GM18526 (cell line): Measurements from ENCODE around the gene ZNF333.
A peak's percentile ranks its signal among the peaks of the same experiment; 100 is the strongest.

ENCODE experiments used
- POLR2A ChIP-seq: IDR thresholded peaks from 3 replicates; pipeline ENCODE4 v1.6.1; 2011; ENCODE audit not compliant: insufficient read length; ENCODE audit errors: extremely low read depth

Gene ZNF333

DNA sequence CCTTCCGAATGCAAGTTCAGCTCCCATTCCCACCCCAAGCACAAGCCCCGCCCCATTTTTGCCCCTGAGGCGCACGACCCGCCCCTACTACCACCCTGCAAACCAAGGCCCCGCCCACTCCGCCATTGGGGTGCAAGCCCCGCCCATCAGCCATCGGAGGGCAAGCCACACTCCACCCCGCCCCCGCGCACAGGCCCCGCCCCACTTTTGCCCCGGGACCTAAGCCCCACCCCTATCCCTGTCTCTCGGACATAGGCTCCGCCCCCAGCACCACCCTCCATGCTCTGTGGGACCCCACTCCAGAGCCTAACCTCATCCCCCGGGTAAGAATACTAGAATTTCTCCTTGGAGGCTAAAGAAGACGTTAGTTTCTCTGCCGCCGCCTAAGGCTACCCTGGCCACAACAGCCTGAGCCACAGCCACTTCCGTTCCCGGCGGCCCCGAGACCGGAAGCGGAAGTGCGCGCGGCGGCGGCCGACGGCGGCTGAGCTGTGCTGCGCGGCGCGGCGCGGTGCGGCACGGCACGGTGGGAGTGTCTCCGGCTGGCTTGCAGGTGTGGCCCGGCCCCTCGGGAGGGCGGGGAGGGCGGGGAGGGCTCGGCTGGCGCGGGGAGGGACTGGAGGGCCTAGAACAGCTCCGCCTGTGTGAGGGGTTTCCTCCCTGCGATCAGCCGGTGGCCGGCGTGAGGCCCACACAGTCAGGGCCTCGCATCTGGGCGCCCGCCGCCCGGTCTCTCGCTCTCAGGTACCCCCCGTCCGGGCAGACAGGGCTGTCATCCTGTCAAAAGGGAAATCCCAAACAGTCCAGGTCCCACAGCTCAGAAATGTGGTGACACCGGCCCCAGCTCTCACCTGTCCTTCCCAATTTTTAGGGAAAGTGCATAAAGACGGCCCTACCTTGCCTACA, at the start of gene ZNF333:
Gene ZNF333 (plus strand): TSS at position 451 of the 906 bp plus-strand sequence. CDS start 3,444 bp downstream, outside the sequence.
- TF ChIP-seq POLR2A: peak; percentile 77

DNA sequence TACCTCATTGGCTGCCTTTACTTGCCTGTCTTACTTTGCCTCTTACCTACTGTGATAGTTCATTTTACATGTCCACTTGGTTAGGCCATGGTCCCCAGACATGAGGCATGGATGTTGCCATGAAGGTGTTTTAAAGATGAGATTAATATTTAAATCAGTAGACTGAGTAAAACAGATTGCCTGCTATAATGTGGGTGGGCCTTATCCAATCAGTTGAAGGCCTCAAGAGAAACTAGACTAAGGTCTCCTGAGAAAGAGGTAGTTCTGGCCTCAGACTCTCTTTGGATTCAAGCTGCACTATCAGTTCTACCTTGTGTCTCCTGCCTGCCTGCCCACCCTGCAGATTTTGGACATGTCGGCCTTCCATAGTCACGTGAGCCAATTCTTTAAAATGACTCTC, 41.3 kb upstream of the ZNF333 start:
- no peak for TF ChIP-seq POLR2A

DNA sequence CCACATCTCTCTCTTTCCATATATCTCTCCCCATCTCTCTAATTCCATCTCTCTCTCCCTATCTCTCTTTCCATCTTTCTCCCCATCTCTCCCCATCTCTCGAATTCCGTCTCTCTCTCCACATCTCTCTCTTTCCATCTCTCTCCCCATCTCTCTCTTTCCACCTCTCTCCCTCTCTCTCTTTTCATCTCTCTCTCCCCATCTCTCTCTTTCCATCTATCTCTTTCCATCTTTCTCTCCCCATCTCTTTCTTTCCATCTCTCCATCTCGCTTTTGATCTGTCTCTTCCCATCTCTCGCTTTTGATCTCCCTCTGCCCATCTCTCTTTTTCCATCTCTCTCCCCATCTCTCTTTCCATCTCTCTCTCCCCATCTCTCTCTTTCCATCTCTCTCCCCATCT, 40.8 kb upstream of the ZNF333 start:
- no peak for TF ChIP-seq POLR2A

DNA sequence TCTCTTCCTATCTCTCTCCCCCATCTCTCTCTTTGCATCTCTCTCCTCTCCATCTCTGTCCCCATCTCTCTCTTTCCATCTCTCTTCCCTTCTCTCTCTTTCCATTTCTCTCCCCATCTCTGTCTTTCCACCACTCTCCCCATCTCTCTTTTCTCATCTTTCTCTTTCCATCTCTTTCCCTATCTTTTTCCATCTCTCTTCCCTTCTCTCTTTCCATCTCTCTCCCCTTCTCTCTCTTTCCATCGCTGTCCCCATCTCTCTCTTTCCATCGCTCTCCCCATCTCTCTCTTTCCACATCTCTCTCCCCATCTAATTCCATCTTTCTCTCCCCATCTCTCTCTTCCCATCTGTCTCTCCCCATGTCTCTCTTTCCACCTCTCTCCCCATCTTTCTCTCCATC, 39.7 kb upstream of the ZNF333 start:
- TF ChIP-seq POLR2A: no peak

DNA sequence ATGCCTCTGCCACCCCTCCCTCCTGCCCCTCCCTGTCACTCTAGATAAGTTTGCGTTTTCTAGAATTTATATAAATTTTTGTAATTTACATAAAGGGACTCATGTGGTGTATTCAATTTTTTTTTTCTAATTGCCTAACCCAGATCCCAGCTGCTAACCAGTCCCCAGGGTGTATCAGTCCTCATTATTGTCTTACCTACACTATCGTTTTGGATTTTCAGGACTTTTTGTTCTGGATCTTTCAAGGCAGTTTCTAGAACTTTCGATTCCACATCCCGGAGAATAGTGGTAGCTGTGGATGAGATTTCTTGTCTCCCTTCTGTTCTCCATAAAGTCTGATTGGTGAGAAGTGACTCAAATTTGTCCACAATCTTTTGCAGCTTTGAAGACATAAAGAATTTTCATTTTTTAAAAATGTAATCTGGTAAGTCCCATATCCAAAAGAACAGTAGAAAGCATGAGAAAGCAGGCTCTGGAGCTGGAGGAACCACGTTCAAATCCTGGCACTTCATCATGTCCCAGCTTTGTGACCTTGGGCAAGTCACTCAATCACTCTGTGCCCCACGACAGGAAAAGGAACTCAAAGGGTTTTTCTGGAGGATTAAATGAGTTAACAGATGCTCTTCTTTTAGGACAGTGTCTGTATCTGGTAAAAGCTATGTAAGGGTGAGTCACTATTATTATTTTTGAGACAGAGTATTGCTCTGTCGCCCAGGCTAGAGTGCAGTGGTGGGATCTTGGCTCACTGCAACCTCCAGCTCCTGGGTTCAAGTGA, 34.9 kb upstream of the ZNF333 start:
- TF ChIP-seq POLR2A: no peak

DNA sequence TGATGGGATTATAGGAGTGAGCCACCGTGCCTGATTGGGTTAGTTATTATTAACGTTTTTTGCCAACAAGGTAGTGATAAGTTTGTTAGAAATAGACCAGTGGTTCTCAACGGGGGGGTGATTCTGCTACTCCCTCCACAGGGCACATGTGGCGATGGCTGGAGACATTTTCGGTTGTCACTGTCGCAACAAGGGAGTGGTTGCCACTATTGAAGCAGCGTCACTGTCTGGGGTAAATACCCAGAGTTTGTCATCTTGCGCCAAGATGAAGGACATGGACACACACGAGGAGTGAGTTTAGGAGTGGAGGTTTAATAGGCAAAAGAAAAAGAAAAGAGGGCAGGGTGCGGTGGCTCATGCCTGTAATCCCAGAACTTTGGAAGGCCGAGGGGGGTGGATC, 34.1 kb upstream of the ZNF333 start:
- no peak for TF ChIP-seq POLR2A

DNA sequence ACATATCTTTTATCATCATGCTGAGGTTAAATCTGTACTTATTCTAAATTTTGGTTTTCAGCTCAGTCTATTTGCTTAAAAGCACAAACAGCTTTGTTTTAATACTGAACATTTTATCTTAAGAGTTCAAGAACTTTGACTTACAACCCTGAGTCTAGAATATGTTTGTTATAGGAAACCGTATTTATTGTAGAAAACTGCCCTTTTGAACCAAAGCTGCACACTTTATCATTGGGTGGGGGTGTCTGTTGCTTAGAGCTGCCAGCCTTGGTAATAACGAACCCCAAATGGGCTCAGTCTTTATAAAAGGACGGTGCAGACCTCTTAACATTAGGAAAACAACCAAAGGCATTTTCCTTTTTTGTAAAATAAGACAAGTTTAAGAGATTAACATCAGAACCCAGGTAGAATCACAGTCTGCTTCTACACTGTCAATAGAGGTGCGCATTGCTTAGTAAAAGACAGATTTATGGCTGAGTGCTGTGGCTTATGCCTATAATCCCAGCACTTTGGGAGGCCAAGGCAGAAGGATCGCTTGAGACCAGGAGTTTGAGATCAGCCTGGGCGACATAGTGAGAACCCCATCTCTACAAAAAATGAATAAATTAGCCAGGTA, 29.9 kb upstream of the ZNF333 start:
- TF ChIP-seq POLR2A: no peak

DNA sequence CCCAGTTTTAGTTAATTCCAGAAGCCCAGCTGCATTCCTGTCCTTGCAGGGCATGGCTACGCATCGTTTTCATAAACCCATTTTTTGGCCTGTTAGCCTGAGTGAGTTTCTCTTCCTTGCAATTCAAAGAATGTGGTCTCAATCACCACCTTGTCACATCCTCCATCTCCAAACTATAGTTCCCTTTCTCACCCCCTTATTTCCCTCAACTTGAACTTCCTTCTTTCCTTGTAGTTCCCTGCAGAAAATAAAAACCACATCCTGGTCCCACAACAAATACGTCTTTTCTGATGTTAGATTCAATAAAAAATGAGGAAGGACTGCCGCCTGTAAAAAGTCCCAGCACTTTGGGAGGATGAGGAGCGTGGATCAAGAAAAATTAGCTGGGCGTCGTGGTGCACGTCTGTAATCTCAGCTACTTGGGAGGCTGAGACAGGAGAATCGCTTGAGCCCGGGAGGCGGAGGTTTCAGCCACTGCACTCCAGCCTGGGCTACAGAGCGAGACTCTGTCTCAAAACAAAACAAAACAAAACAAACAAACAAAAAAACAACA, 28.4 kb upstream of the ZNF333 start:
- TF ChIP-seq POLR2A: no peak

DNA sequence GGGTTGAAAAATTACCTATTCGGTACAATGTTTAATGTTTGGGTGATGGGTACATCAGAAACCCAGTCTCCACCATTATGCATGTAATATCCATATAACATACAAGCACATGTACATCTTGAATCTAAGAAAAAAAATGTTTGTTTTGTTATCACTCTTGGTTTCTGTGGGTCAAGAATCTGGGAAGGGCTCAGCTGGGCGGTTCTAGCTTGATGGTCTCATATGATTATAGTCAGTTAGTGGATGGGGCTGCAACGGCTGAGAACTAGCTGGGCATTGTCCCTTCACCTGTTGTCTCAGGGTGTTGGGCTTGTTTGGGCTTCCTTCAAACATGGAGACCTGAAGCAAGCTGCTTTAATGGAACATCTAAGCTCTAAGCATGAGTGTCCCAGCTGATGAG, 19.9 kb upstream of the ZNF333 start:
- no peak for TF ChIP-seq POLR2A

DNA sequence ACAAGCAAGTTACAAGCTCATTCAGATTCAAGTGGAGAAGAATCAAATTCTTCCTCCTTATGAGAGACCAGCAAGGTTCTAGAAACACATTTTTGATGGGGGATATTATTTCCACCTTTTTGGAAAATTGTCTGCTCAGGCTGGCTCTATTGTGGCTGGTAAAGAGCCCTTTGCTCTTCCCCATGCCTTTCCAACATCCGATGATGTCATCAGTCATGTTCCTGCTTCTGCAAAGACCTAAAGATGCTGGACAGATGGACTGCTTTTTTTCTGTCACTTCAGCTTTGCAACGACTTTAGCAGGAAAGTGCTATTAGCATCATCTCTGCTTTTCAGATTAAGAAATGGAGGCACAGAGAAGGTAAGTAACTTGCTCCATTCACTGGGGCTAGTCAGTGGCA, 19.4 kb upstream of the ZNF333 start:
- no peak for TF ChIP-seq POLR2A

DNA sequence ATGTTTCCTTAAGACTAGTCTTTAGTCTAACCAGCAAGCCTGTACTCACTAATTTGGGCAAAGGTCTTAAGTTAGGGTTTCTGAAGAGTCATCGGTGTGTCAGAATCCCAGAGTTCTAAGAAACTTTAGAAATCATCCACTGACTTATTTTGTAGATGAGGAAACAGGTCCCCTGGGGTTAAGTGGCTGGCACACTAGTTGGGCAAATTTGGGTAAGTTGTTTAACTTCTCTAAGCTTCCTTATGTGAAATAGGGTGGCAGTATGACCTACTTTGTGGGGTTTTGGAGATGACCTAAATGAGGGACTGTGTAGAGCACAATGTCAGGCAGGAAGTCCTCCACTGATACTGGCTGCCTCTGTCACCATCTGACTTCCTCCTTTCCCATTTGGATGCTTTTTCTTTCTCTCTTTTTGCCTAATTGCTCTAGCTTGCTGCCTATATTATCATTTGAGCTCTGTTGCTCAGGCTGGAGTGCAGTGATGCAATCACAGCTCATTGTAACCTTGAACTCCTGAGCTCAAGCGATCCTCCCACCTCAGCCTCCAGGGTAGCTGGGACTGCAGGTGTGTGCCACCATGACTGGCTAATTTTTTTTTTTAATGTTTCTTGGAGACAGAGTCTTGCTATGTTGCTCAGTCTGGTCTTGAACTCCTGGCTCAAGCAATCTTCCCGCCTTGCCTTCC, 17.5 kb upstream of the ZNF333 start:
- TF ChIP-seq POLR2A: no peak

DNA sequence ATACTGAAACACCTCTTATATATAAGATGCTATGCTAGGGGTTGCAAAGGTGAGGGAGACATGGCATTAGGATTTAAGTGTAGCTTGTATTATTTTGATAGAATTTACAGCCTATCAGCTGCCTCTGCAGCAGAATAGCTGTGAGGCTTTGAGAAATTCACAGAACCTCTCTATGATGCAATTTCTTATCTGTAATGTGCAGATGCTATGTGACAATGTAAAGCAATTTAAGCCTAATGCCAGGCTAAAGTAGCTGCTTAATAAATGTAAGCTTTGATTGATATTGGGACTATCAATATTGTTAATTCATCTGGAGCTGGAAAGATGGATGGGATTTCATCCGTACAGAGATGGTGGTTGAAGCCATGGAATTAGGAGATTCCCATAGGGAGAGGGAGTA, 16.8 kb upstream of the ZNF333 start:
- no peak for TF ChIP-seq POLR2A

DNA sequence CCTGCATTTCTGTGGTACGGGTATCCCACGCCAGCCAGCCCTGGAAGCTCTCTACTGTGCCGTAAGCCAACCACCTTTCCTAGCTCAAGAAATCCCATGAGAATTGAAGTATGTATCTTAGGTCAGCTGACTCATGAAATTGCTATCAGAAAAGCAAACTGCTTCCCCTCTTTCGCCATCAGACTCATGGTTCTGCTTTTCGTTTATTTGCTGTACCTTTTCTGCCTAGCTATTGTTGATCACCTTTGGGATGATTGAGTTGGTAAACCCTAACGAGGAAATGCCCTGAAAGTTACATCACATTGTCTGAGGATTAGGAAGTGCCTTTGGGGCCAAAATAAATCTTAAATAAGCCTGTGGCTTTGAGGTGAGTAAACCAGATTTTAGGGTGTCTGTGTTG, 15.1 kb upstream of the ZNF333 start, which contains the start of gene ADGRE3:
Gene ADGRE3 (minus strand): TSS at position 81 of the 400 bp plus-strand sequence. CDS start 74 bp downstream, at position 7.
- no peak for TF ChIP-seq POLR2A

DNA sequence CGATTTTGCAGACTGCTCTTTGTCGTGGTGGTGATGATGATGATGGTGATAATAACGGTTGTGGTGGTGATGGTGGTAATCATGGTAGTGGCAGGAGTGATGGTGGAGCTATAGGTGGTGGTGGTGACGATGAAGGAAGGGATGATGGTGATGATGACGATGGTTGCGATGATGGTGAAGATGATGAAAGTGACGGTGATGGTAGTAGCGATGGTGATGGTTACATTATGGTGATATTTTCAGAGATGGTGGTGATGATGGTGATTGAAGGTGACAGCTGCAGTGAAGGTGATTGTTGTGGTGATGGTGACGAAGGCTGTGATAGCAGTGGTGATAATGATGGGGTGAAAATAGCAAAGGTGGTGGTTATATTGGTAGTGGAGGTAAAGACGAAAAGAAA, 13.1 kb upstream of the ZNF333 start:
- no peak for TF ChIP-seq POLR2A

DNA sequence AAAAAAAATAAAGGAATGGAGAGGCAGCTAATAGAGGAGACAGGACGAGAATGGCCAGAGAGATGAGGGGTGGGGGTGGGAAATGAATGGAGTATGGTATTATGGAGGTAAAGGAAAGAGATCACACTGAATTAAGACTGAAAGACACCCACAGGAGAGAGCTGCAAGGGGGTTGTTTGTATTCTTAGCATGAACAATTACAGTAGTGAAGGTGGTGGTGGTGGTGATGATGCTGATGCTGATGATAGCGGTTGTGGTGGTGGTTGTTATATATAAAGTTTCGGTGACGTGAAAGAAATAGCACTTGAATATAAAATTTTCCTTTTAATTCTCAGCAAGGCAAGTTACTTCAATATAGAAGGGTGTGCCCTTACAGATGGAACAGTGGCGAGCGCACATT, 12.4 kb upstream of the ZNF333 start:
- TF ChIP-seq POLR2A: no peak
